HG02973 (cell line): ENCODE data around the gene GPR143.

ENCODE experiments used
- ATAC-seq: cut with Tn5 transposase; IDR thresholded peaks from one replicate; pipeline ENCODE4 v1.9.1; 2021; ENCODE audit warnings: moderate library complexity; ENCODE audit not compliant: unreplicated experiment

The GPR143 gene

DNA sequence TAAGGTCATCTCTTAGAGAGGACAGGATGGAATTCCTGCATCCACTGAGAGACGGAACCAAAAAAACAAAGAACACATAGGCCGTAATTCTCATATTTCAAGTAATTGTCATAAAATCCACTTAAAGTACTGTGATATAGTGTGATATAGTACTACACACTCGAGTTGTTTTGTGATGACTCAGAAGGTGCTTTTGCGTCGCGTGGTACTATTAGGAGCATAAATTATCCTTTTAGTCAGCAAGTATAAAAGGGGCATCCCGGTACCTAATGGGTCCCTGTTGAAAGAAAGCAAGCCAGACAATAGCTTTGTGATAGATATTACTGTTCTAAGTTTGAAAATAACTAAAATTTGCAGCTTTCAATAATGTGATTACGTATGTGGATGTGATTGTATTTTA, 55.3 kb downstream of the GPR143 start:
- ATAC-seq, result no peak

DNA sequence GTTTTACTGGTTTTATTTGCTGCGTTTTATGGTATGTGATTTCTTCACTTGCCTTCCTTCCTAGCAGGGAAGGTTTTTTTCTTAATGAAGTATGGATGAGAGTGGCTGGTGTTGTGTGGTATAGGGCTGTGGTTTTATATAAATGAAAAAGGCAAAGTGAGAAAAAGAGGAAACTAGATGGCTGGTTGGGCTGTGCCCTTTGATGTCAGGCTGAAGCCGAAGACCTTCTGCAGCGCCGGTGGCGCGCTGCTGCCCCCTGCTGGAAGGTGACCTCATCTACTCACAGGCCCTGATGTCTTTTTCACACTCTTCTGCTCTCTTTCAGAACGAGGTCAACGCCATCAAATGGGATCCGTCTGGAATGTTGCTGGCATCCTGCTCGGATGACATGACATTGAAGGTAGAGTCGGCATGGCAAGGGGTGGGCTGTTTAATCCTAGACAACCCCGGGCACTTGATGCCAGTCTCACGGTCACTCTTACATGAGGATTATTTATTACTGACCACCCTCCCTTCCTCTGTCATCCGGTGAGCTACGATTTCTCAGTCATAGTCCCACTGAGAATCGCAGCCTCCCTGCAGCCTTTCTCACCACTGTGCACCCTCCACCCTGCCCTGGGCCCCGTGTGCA, 56.6 kb downstream of the GPR143 start:
- peak; percentile 62 for ATAC-seq

DNA sequence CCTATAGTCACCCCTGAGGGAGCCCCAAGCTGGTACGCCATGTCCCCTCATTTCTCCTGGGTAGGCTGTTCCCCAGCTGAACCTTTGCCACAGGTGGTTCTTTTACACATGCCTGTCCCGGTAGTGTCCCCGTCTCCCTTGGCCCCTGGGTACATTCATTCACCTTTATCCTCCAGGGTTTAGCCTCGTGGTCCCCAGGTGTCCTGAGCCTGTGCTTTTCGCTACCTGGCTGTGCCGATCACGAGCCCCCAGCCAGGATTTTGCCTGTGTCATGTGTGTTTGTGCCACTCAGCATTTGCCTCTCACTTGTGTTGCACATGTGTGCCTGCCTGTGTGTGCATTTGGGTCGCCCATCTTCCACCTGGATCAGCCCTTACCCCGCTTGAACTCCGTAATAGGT, 57.6 kb downstream of the GPR143 start:
- ATAC-seq, result no peak

DNA sequence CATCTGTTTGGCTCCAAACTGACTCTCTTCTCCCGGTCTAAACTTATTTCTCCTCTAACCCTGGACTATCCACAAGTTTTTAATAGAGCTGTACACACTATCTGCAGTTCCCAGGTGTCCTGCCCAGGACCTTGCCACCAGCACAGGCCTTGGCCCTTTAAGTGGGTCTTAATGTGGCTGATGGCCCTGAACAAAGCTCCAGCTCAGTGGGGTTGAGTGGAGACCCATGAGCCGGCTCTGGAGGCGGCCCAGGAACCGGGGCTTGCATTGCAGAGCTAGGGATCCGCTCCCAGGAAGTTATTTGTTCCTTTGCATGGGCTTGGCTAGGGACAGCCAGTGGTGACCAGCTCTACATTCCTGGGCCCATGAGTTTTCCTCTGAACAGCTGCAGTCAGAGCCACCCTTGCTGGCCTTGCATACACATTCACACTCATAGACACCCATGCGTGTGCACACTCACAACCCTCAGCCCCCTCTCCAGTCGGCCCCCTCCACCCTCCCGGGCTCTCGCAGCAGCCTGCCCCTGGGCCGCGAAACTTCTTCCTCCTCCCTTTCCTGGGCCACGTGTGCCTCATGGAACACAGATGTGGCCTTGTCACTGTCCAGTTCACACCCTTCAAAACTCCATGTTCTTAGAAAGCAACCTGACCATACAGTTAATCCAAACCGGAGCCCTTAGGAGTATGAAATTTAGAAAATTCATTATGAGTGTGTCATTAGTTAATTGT, 58.2 kb downstream of the GPR143 start:
- ATAC-seq, result no peak

DNA sequence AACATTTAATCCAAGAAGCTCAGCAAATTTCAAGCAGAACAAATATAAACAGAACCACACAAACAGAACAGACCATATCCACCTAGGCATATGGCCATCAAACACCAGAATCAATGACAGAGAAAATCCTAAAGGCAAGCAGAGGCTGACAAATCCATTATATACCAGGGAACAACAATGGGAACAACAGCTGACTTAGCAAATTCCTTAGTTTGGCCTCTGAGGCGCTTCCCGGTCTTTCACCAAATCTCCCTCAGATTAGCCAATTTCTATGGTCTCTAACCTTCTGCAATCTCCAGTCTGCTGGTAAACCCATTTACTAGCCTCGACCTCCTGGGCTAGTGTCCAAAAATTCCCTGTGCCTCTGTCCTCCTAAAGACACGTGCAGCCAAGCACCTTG, 59.2 kb downstream of the GPR143 start:
- no peak for ATAC-seq

DNA sequence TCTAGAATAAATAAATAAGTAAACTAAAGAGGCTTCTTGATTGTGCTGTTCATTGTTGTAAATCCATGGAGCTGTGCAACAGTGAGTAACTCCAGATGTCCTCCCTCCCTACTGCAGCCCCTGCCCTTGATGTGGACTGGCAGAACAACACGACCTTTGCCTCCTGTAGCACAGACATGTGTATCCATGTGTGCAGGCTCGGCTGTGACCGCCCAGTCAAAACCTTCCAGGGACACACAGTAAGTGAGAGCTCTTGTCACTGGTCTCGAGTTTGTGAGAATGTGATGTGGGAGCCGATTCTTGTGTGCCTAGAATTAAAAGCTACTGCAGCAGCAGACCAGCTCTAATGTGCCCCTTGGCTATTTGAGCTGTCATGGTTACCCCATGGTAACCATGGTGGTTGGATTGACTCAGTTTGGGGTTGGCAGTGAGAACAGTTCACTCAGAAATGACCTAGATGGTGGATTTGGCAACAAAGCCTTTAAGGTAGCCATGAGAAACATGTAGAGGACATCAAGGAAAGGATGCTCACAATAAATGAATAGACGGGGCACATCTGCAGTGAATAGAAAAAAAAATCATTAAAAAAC, 60.7 kb downstream of the GPR143 start:
- ATAC-seq, result no peak

DNA sequence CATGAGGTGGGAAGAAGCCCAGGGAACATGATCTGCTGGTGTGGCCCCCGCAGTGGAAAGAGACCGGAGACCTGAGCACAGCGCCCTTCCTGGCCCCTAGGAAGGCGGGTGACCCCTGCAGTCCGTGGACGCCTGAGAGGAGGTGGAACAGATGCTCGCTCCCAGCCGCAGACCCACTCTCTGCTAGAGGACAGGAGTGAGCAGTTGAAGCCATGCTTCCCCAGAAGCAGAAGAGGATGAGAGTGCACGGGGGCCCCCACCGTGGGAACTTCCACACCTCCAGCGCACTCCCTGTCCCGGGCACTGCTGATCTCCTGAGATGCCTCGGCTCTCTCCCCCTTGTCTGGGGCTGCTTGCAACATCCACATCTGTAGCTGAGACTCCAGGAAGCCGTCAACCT, 62.2 kb downstream of the GPR143 start:
- ATAC-seq, result no peak

DNA sequence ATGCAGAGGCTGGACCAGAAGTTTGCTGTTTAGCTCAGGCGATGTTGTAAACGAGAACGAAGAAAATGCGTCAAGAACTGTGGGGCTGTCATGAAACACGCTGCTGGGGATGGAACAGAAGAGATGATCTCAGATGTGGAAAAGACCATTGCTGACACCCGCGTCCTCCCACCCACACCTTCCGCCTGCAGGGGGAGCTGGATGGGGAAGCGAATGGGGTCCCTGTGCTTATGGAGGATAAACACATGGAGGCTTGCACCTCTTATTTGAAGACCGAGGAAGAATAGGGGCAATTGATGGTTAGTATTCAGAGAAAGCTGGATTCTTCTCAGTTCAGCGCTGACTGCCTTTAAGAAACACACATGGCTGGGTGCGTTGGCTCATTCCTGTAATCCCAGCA, 63.9 kb downstream of the GPR143 start:
- ATAC-seq, result no peak

DNA sequence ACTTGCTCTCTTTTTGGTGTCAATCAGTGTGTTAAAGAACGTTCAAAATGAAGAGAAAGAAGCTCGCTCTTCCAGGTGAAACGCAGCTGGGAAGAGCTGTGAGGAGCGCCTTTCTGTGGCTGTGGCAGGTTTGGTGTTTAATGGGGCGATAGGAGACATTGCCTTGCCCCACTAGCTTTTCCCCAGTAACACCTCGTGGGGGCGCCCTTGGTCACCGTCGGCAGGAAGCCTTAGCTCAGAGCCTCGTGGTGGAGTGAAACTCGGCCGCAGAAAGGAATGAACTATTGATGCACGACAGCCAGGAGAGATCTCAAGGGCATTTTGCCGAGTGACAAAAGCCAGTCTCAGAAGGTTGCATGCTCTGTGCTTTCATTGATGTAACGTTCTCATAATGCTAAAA, 65.1 kb downstream of the GPR143 start:
- ATAC-seq, result no peak

DNA sequence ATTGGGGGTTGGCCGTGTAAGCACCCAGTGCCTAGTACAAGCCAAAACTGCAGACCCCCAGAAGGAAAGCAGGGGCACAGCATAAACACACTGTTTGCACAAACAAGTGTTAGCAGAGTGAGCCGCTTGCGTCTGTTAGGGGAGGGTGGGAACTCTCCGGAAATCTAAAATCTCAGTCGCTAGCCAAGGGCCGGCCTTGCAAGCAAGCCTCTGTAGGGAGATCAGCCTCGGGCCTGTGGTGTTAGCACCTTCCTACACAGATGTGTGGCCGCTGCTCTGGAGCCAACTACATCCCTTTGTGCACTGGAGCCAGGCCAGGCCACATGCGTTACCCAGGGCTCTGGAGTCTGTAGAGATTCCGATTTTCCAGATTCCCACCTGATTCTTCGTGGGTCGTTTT, 67.1 kb downstream of the GPR143 start:
- no peak for ATAC-seq

DNA sequence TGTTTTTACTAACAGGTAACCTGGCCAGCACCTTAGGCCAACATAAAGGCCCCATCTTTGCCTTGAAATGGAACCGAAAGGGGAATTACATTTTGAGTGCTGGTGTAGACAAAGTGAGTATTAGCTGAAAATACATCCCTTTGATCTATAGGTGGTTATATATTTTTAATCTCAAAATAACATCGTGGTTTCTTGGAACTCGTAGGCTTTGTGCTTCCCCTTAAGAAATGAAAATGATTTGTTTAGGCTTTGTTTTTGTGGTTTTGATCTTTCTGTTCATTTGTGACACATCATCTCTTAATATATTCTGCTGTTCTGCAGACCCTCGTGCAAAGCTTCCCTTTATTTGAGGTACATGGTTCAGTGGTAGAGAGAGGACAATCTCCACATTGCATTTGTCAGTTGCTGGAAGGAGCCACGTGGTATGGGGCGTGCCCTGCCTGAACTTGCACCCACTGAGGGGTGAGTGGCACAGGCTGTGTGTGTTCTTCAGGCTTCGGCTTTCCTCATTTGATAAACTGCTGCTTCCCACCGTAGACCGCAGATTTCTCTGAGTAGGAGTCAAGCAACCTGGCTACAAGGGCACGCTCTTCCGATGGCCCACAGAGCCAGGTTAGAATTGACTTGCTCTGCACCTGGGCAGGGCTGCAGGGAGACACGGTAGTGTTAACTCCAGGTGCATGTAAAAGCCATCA, 72.2 kb downstream of the GPR143 start:
- ATAC-seq, result no peak

DNA sequence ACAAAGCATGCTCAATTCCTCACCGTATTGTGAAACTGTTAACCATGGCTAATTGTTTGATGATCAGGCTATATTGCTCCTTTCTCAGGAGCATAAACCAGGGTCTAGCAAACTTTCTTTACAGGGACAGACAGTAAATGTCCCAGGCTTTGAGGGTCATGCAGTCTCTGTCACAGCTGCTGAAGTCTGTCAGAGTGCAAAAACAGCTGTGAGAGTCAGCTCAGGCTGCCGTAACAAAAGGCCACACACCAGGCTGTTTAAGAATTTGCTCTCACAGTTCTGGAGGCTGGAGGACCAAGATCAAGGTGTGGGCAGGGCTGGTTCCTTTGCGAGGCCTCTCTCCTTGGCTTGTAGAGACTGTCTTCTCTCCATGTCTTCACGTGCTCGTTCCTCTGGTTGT, 75.6 kb downstream of the GPR143 start:
- ATAC-seq, result no peak

DNA sequence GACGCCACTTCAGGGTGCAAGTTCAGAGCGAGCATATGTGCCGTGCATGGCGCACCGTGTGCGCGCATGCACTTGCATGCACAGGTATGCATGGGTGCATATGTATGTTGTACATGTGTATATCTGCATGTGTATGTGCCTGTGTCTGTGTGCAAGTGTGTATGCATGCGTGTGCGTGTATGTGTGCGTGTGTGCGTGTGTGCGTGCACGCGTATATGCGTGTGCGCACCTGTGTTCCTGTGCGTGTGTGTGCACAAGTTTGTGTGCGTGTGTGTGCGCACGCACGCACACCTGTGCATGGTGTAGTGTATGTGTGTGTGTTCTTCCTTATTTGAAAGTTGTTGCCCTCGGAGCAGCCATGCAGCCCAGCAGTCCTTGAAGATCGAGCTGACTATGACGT, 76.8 kb downstream of the GPR143 start:
- no peak for ATAC-seq

DNA sequence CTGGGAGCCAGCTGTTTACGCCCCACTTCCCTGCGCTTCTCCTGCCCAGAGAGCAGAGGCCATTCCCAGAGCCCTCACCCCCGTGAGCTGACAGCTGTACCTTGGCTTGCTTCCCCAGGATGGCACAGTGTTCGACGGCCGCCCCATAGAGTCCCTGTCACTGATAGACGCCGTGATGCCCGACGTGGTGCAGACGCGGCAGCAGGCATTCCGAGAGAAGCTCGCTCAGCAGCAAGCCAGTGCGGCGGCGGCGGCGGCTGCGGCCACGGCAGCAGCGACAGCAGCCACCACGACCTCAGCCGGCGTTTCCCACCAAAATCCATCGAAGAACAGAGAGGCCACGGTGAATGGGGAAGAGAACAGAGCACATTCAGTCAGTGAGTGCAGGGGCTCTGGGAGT, 77.7 kb downstream of the GPR143 start:
- ATAC-seq, result no peak

DNA sequence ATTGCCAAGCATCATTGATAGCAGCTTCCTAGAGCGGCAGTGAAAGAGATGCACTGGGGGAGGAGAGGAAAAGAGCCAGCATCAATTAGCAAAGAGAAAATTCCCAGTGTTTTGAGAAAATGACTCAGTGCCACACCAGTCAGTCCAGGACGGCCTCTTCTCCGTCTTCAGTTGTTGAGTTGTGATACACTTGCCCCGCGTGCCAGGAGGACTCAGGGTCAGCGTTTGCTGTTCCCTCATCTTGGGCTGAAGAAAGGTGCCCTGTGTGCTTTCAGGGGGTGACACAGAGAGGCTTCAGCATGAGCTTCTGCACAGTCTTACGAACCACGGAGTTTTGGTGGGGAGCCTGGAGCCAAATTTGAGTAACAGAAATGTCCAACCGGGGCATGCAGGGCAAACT, 82.3 kb downstream of the GPR143 start:
- ATAC-seq, result no peak

DNA sequence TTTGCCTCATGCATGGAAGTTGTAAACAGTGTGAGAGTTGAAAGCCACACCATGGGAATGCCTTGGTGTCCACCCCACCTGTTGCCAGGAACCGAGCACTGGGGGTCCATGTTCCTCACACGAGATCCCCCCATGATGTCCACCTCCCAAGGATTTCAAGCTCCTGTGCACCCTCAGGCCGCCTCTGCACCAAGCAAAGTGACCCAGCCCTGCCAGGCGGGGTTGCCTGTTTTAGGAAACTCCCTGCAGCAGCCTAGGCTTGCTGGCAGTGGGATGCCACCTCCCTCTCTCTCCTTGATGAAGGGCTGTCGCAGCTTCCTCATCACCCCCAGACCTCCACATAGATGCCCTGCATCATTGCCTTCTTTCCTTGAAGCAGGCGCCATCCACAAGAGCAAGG, 82.8 kb downstream of the GPR143 start:
- ATAC-seq, result no peak

DNA sequence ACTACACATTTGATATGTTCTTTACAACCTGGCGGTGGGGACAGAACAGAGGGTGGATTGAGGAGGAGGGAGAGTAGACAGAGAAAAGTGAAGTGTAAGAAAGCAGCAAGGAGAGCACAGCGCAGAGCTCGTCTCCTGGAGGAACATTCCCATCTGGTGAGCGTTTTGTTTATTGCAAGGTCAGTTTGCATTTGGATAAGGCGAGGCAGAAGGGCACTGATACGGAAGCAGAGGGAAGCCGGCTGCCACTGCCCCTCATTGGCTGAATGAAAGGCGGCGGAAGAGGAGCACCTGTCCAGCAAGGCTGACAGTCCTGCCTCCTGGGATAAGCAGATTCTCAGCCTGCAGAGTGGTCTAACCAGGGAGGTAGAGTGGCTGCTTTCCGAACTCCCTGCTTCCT, 83.2 kb downstream of the GPR143 start:
- no peak for ATAC-seq

DNA sequence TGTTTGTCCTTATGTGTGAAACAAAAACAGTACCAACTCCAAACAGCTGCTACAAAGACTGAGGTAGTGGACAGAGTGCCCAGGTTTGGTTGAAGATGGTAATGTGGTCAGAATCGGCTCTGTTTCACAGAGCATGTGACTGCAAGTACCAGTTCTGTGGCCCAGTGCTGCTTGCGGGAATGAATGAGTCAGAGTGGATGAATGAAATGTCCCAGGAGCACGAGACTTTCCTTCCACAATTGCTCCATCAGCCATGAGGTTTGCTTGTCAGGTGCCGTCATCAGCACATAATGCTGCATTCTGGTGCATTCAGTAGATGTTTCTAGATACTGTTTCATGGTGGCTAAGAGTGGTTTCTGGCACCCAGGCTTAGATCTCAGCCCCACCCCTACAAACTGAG, 84.2 kb downstream of the GPR143 start:
- ATAC-seq, result no peak

DNA sequence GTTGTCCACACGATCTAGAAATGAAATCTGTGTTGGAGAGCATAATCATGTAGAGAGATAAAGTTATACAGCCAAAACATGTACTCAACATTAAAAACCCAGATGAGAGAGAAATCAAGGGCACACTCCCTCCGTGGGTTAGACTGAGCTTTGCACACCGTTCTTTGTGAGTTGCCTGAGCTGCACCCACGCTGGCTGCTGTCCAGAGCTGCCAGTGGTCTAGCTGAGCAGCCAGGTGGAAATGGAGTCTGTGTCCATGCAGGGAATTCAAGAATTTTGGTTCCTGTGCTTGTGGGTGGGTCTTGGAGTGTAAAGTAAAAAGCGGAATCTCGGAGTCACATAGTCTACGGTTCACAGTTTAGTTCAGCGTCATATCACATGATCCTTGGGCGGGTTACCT, 84.6 kb downstream of the GPR143 start:
- ATAC-seq, result no peak

DNA sequence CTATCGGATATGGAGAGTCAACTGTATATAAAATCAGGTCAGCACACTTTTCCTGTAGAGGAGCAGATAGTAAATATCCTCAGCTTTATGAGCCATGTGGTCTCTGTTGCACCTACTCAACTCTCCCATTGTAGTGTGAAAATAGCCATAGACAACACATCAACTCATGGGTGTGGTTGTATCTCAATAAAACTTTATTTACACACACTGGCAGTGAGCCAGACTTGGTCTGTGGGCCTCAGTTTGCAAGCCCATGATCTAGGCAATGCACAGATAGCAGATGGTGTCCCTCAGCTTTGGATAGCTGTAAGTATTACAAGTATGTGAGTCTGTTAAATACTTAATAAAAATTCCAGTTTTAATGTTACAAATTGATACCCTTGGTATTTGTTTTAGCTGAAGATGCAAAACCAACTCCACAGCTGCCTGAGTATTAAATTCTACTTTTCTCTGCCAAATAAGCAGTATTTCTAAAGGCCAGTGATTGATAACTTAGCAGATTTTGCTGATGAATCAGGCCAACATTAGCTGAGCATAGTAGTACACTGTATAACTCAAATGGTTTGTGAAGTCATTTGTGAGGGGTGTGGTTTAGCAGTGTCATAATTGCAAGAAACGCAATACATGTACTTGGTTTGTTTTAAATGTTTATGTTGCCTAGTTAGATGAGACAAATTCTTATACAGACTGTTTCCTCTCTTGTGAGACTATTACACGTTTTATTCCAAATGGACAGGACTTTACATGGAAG, 87.3 kb downstream of the GPR143 start:
- ATAC-seq, result no peak

DNA sequence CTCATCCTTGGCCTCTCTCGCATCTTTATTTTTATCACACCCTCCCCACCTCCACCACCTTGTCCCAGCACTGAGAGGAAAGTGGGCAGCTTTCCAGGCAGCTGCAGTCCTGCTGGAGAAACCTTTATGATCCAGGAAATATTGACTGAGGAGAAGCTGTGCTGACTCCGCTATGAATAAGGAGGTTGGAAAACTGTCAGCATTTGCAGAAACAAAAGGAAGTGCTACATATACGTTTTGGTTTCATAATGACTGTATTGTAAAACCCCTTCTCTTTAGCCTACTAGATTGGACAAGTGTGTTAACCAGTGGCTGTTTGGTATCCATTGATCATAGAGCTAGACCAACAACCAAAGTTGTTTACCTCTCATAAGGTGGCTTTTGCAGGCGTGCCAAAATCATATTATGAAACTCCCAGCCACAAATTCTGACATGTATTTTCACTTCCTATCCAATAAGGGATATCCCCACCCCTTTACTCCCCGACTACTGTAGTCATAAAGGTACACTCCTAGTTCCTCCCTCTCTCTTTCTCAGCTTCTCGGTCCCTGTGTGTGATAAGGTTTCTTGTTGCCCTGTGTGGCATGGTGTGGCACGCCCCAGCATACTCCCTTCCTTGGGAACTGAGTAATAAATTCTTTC, 88.4 kb downstream of the GPR143 start:
- ATAC-seq, result peak; percentile 98
